NCI-H226 (cell line): ENCODE measurements around the gene RPSA.
"Not testable (repeated sequence)": the region's sequence is repeated elsewhere in the genome, so short reads cannot be mapped to it uniquely, and the experiment has no call there.

ENCODE experiments used
- DNase-seq: peaks from one replicate; pipeline ENCODE4 v3.0.0-alpha.2; 2015

RPSA gene

GRCh38 chr3:39390181-39390580, 16.3 kb upstream of the RPSA start:
- no peak for DNase-seq

- DNase-seq: no peak
Measured at GRCh38 chr3:39396690-39397089, 9.8 kb upstream of the RPSA start.

- no peak for DNase-seq
Measured at GRCh38 chr3:39398700-39399099, 7.8 kb upstream of the RPSA start.

GRCh38 chr3:39401983-39402382, 4.5 kb upstream of the RPSA start:
- DNase-seq: no peak

- no peak for DNase-seq
Measured at GRCh38 chr3:39404943-39405686, 1.4 kb upstream of the RPSA start.

GRCh38 chr3:39405687-39406367, 693 bp upstream of the RPSA start:
- no peak for DNase-seq

GRCh38 chr3:39407259-39407629, 724 bp downstream of the RPSA start:
- no peak for DNase-seq

- no peak for DNase-seq
Measured at GRCh38 chr3:39407773-39408492, 1.4 kb downstream of the RPSA start.

- DNase-seq: no peak
Measured at GRCh38 chr3:39408493-39409372, 2.2 kb downstream of the RPSA start.

GRCh38 chr3:39409514-39410136, 3.1 kb downstream of the RPSA start:
- DNase-seq: no peak

GRCh38 chr3:39410893-39411292, 4.4 kb downstream of the RPSA start:
- DNase-seq: no peak

GRCh38 chr3:39412668-39413260, 6.2 kb downstream of the RPSA start:
- no peak for DNase-seq

GRCh38 chr3:39413691-39414420, 7.3 kb downstream of the RPSA start:
- DNase-seq: no peak

GRCh38 chr3:39414421-39414907, 7.9 kb downstream of the RPSA start:
- no peak for DNase-seq

GRCh38 chr3:39415302-39415701, 8.8 kb downstream of the RPSA start:
- DNase-seq: not testable (repeated sequence)

- no peak for DNase-seq
Measured at GRCh38 chr3:39415983-39416382, 9.5 kb downstream of the RPSA start.

- DNase-seq: not testable (repeated sequence)
Measured at GRCh38 chr3:39416998-39417397, 10.5 kb downstream of the RPSA start.

- DNase-seq: not testable (repeated sequence)
Measured at GRCh38 chr3:39418556-39419225, 12.2 kb downstream of the RPSA start.

- DNase-seq: no peak
Measured at GRCh38 chr3:39419742-39420315, 13.3 kb downstream of the RPSA start.

GRCh38 chr3:39420543-39420942, 14.0 kb downstream of the RPSA start:
- no peak for DNase-seq
